ENCODE data around the gene HTR3A.

Gene HTR3A

GRCh38 chr11:114036147-114036811 lies 61.4 kb downstream of the HTR3A start:
- no peaks in the 10 kb centered on the region for H3K27me3 ChIP-seq (ENCODE audit: insufficient read depth, low read depth)
- no peaks in the 10 kb centered on the region for H3K36me3 ChIP-seq (ENCODE audit: insufficient read depth)
- H2AFZ ChIP-seq (ENCODE audit: low read depth): no peak overlapping the region
- TF ChIP-seq CTCF (conservative IDR thresholded peaks at IDR 0.05; ENCODE audit: low read depth, low read length): no peak
- no peak overlapping the region for H3K27ac ChIP-seq
- no peak overlapping the region for H3K9ac ChIP-seq
- no peak overlapping the region for H3K4me2 ChIP-seq
- no peaks in the 10 kb centered on the region for H3K79me2 ChIP-seq (ENCODE audit: insufficient read depth, low read depth)
- H3K4me1 ChIP-seq (ENCODE audit: low read depth, poor library complexity, severe bottlenecking): no peaks in the 10 kb centered on the region
- no peaks in the 10 kb centered on the region for H4K20me1 ChIP-seq (ENCODE audit: insufficient read depth)
- no peak overlapping the region for H3K4me3 ChIP-seq (IDR thresholded peaks at IDR 0.05; ENCODE audit: insufficient read depth, low read depth, low read length)

DNA sequence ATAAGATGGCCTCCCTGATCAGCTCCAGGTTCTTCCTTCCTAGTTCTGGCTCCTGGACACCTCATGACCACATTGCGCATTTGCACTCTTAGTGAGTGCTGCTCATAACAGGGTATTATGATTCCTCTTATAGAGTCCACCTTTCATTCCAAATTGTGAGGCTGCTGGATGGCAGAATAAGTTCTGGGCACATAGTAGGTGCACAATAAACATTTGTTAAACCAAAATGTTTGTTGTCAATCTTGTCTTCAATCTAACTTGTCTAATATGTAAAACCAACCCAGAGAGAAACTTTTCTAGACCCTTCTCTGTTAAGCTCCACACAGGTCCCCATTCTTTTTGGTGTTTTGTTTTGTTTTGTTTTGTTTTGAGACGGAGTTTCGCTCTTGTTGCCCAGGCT lies 62.0 kb downstream of the HTR3A start:
- Histone ChIP-seq H3K27me3 (ENCODE audit: insufficient read depth, low read depth) (no peaks in the 10 kb centered on the region), H4K20me1 (ENCODE audit: insufficient read depth) (no peaks in the 10 kb centered on the region), H3K36me3 (ENCODE audit: insufficient read depth) (no peaks in the 10 kb centered on the region), H3K9ac (no peak overlapping the region), H3K4me1 (ENCODE audit: low read depth, poor library complexity, severe bottlenecking) (no peaks in the 10 kb centered on the region), H3K4me3 (IDR thresholded peaks at IDR 0.05; ENCODE audit: insufficient read depth, low read depth, low read length) (no peak overlapping the region), H3K27ac (no peak overlapping the region), H2AFZ (ENCODE audit: low read depth) (no peak overlapping the region), H3K4me2 (no peak overlapping the region), H3K79me2 (ENCODE audit: insufficient read depth, low read depth) (no peaks in the 10 kb centered on the region)
- TF ChIP-seq CTCF (conservative IDR thresholded peaks at IDR 0.05; ENCODE audit: low read depth, low read length): no peak

- H3K4me1 ChIP-seq (ENCODE audit: low read depth, poor library complexity, severe bottlenecking): no peaks in the 10 kb centered on the region
- no peaks in the 10 kb centered on the region for H3K79me2 ChIP-seq (ENCODE audit: insufficient read depth, low read depth)
- no peaks in the 10 kb centered on the region for H3K36me3 ChIP-seq (ENCODE audit: insufficient read depth)
- H3K27me3 ChIP-seq (ENCODE audit: insufficient read depth, low read depth): no peaks in the 10 kb centered on the region
- no peaks in the 10 kb centered on the region for H4K20me1 ChIP-seq (ENCODE audit: insufficient read depth)
- H3K4me3 ChIP-seq (IDR thresholded peaks at IDR 0.05; ENCODE audit: insufficient read depth, low read depth, low read length): no peak overlapping the region
- H2AFZ ChIP-seq (ENCODE audit: low read depth): no peak overlapping the region
- no peak overlapping the region for H3K9ac ChIP-seq
- H3K4me2 ChIP-seq: no peak overlapping the region
- TF ChIP-seq CTCF (conservative IDR thresholded peaks at IDR 0.05; ENCODE audit: low read depth, low read length): no peak
- no peak overlapping the region for H3K27ac ChIP-seq
Measured at GRCh38 chr11:114039551-114039950, 64.6 kb downstream of the HTR3A start.

Data from KMS-11 (cell line).